T-helper 2 cell treated with Interferon-gamma antibody and Interleukin-4, amounts not matched to agents 100 ng/mL and 5 ng/mL, for 36 hours (primary cell): ENCODE results near the gene CLDN11. TPM values are rescaled to one million over a fixed set of nuclear protein-coding genes. Genes with fewer than 3 reads are reported as not detected.

Experiments used
- intact Hi-C: fragments of 100-400 bp; cut with micrococcal nuclease; formaldehyde crosslinking; loops from one replicate; pipeline ENCODE4 v1.15.1; 2023
- total RNA-seq: library from RNA; stranded (reverse); gene quantifications from 2 replicates; pipeline ENCODE4 v1.2.3, GENCODE V29; 2022

The CLDN11 gene
- total RNA-seq, 1 donor from 2014 or later, result not detected

GRCh38 chr3:170425491-170426239, 7.0 kb downstream of the CLDN11 start:
- intact Hi-C loops, result no loop called here

GRCh38 chr3:170426240-170426797, 7.7 kb downstream of the CLDN11 start:
- intact Hi-C loops, result no loop called here

- intact Hi-C loops, result no loop called here
Measured at GRCh38 chr3:170428095-170428494, 9.4 kb downstream of the CLDN11 start.

DNA sequence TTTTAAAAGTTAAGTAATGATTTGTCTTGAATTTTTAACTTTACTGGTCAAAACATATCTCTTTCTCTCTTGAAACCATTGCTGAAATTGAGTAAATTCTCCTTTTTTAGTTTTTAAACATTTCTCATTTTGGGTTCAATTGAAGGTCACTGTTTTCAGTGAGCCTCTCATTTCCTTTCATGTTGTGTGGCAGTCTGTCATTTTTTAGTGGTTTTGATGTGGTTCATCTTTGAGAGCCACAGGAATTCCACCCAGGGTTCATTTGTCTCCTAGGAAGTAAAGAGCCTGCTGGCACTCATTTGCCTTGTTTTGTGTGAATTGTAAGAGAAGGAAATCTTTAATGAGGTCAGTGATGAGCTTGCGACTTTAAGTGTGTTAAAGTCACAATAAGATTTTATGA, 10.4 kb downstream of the CLDN11 start:
- intact Hi-C loops, result no loop called here

GRCh38 chr3:170431054-170431453, 12.4 kb downstream of the CLDN11 start:
- intact Hi-C loops, result no loop called here

DNA sequence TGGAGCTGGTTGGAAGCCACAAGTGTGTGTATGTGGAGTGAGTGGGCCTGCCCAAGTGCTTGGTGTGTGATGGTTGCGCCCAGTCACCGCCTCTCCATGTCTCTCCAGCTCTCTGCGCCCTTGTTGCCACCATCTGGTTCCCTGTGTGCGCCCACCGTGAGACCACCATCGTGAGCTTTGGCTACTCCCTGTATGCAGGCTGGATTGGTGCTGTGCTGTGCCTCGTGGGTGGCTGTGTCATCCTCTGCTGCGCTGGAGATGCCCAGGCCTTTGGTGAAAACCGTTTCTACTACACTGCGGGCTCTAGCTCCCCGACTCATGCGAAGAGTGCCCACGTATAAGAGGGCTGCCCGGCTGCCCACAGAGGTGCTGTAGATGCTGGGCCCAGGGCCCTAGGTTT, 13.7 kb downstream of the CLDN11 start:
- intact Hi-C loops, result no loop called here

DNA sequence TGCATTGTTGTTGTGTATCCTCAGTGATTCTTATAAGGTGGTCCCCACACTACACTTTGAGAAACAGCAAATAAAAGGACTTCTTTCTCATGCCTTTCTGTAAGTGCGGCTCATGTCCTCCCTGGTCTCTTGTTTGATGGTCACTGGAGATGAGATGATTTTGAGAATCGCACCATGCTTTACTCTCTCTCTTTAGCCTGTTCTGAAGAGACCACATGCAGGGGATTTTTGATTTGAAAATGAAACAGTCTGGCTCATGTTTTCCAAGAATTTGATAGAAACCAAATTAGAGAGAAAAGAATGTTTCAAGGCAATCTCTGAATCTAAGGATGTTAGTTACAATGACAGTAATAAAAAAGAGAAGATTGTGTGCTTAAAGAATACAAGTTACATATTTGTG, 18.0 kb downstream of the CLDN11 start:
- intact Hi-C loops, result no loop called here

DNA sequence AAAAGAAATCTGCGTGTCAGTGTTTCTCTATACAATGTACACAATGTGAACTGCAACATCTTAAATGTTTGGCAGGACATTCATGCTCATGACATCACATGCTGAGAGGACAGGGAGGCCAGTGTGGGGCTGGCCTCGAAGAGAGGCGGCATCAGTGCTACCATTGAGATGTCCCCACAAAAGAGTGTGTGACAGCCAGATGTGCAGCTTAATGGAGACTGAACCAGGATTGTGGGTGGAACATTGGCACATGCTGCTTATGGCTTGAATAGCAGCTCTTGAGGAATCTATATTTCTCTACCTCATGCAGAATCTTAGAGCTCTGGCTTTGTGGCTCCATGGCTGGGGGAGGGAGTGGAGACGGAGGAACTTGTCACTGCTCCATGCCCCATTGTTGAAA, 18.5 kb downstream of the CLDN11 start:
- intact Hi-C loops, result no loop called here

DNA sequence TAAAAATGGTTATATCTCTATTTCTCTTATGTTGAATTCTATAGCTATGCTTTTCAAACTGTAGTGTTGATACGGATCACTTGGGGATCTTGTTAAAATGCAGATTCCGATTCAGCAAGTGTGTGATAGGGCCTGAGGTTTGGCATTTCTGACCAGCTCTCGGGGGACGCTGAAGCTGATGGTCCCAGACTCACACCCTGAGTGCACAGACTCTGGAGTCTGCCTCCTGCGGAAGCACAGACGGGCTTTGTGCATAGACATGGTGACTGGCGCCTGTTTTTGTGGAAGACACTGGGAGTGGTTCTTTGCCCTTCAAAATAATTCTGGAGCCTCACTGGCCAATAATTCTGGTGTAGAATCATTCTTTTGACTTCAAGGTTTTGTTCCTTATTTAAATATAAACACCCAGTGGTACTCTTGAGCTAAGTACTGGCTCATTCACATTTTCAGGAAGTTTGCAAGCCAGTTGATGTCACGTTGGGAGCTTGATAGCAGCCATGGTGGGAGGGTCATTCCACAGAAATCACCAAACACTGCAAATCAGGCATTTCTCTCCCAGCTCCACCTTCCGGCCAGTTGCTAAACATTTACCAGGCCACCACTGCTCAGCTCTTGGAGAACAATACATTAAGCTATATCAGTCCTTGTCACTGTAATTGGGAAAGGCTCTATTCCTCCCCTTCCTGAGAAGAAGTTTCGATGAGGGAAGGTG, 19.2 kb downstream of the CLDN11 start:
- intact Hi-C loops, result no loop called here

DNA sequence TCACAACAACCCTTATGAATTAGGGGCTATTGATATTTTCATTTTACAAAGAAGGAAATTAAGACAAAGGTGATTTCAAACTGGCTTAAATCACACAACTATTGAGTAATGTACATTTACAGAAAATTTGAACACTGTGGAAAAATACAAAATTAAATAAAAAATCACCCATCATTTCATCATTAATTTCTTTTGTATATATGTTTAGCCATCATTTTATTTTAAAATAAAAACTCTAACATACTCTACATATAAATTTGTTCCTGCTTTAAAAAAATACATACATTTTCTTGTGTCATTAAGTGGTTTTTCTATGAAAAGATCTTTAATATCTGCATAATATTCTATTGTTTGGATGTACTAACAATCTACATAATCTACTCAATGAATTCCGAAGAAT, 20.2 kb downstream of the CLDN11 start:
- intact Hi-C loops, result no loop called here

DNA sequence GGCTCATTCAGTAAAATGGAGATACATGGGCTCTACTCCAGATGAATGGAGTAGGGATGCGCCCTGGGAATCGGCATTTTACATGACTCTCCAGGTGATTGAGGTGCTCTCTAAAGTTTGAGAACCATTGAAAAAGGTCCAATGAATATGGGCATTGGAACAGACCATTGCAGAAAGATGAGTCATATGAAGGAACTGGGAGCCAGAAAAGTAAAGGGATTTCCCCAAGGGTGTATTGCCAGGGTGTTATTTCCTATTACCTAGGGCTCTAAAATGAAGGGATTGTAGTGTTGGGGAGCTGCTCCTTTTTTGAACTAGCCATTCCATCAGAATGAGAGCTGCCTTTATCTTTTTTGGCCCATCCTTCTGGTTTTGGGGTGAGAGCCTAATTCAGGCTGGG, 21.7 kb downstream of the CLDN11 start:
- intact Hi-C loops, result no loop called here

DNA sequence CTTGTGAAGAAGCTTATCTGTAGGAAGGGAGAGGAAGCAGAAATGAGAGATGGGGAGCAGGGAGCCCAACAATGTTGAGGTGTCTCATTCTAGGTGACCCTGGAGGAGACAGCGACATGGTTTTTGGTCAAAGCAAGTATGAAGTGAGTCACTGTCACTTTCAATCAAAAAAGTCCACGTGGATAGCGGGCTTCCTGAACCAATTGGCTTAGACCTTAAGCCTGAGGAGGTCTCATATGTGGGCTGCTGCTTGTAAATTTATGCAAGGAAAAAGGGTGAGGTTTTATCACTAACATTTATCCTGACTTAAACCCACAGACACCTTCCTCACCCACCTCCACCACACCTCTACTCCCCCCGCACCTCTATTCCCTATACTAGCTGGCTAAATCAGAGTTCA, 22.7 kb downstream of the CLDN11 start:
- intact Hi-C loops, result no loop called here

GRCh38 chr3:170442947-170443346, 24.3 kb downstream of the CLDN11 start:
- intact Hi-C loops, result no loop called here

DNA sequence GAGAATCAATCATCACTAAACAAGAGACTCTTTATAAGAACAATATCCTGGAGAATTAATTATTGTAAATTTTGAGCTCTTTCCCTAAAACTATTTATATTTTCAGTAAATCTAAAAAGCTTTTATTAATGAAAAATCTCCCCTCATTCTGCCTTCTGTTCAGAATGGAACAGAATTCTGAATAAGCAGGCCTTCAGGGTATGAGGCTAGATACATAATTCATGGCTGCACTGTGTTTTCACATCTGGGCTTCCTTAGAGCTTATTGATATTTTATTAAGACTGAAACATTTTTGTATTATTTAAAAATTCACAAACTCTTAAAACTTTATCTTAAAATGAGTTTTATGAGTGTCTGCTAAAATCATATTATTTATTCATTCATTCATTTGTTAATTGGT, 24.8 kb downstream of the CLDN11 start:
- intact Hi-C loops, result no loop called here

DNA sequence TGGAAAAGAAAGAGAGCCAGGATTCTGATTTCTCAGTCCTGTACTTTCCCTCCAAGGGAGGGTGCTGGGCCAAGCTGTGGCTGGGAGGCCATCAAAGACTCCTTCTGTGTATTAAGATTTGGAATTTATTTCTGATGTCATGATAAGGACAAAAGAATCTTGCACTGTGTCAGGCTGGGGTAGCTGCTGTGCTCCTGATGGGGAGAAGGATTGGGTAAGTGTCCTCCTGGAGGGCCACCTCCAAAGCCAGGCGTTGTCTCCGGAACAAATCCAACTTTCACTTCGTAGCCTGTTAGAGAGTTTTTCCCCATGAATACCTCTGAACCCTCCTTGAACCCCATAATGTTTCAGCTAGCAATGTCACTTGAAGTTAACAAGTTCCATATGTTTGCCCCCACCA, 29.9 kb downstream of the CLDN11 start:
- intact Hi-C loops, result no loop called here

GRCh38 chr3:170450039-170450438, 31.4 kb downstream of the CLDN11 start:
- intact Hi-C loops, result no loop called here

GRCh38 chr3:170454509-170454908, 35.8 kb downstream of the CLDN11 start:
- intact Hi-C loops, result no loop called here

DNA sequence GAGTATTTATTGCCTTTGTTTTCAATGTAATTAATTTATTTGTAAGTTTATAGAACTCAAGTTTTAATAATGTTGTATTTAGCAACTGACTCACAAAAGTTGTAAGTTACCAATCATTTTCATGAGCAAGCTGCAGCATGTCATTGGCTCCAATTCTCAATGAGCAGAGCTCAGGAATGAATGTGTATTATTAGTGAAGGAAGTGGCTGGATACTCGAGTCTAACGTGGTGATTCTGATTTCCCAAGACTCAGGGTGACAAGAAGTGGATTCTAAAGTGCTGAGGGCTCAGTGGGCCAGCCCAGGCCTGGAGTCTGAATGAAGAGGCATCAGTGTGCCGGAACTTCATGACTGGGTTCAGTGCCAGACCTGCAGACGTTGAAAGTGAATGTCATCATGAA, 39.6 kb downstream of the CLDN11 start:
- intact Hi-C loops, result no loop called here

- intact Hi-C loops, result no loop called here
Measured at GRCh38 chr3:170463011-170463410, 44.3 kb downstream of the CLDN11 start.

- intact Hi-C loops, result no loop called here
Measured at GRCh38 chr3:170465955-170466354, 47.3 kb downstream of the CLDN11 start.

DNA sequence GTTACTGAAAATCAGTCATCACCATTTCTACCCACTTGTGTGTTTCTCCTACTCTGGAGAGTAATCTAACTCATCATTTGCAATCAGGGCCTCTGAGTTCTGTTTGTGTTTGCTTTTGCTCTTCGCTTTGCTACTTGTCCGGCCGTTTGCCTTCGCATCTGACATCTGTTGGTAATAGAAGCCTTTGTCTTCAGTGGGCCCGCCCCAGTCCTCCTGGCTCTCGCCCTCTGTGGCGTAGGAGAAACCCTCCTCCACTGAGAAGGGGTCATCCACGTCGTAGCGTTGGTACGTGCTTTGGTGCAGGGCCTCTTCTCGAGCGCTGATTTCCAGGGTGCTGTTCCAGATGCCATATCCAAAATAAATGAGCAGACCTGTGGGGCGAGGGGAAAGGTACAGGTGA, 48.3 kb downstream of the CLDN11 start:
- intact Hi-C loops, result no loop called here

DNA sequence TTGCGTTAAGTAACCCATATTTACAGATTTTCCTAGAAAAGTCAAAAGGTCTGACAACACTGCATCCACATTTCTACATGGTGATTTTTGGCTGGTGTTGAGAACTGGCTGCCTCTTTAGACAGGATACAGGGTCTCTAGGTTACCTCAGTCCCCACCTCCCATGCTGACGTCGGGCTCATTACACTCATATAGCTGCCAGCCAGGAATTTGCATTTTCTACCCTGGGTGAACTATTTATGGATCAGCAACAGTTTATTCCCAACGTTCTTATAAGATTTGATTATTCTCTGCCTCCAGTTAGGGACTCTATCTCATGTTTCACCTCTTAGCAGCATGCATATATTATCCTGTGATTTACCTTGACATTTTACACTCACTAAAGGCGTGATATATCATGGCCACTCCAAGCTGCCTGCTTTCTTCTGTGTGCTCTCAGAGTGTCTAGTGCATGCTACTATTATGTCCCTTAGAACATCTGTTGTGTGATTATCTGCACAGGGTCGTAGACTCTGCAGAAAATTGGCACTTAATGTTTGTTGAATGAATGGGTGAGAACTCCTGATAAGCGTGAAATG, 49.0 kb downstream of the CLDN11 start:
- intact Hi-C loops, result no loop called here
